Psoas muscle (tissue), 8 donors: ENCODE results near the gene ACTR8. TPM values are rescaled to one million over a fixed set of nuclear protein-coding genes. Genes with fewer than 3 reads are reported as not detected.

Experiments used
- ATAC-seq, 4 donors: fragments of 200-7000 bp; cut with Tn5 transposase; one replicate each; pipeline ENCODE4 v1.9.1; 2020; ENCODE audit warnings: moderate library complexity in 3 of 4, mild to moderate bottlenecking in 2 of 4
- DNase-seq, 2 donors: peaks; one replicate each; pipeline ENCODE4 v3.0.0-alpha.2; 2020
- H3K27ac ChIP-seq: fragments of 200-600 bp; one replicate; pipeline ENCODE4 v1.8.0; 2022
- H3K27me3 ChIP-seq, 3 donors: fragments of 200-600 bp in 1 of 3; one replicate each; pipeline versions ENCODE4 v1.6.1 to v1.8.0; 2013 to 2022; ENCODE audit warnings: low read length in 2 of 3, mild to moderate bottlenecking in 2 of 3, moderate library complexity in 1 of 3; ENCODE audit not compliant: insufficient read depth in 3 of 3
- H3K36me3 ChIP-seq, 2 donors: fragments of 200-600 bp in 1 of 2; one replicate each; pipeline versions ENCODE4 v1.6.1 to v1.8.0; 2013 to 2022; ENCODE audit warnings: low read depth in 1 of 2, mild to moderate bottlenecking in 1 of 2, moderate library complexity in 1 of 2; ENCODE audit not compliant: insufficient read depth in 1 of 2
- H3K4me1 ChIP-seq: fragments of 200-600 bp; one replicate; pipeline ENCODE4 v1.8.0; 2022
- H3K4me3 ChIP-seq: fragments of 200-600 bp; one replicate; pipeline ENCODE4 v1.8.0; 2022; ENCODE audit warnings: mild to moderate bottlenecking
- H3K9me3 ChIP-seq: fragments of 200-600 bp; one replicate; pipeline ENCODE4 v1.8.0; 2022
- CTCF ChIP-seq: fragments of 200-600 bp; IDR thresholded peaks from one replicate; pipeline ENCODE4 v1.8.0; 2022; ENCODE audit warnings: antibody characterized with exemption
- WGBS, 3 donors: extraction: QIAGEN DNeasy Blood & Tissue Kit; methylation state at CpG; one replicate each; pipeline versions ENCODE4 v1.1.6 to v1.1.7; 2013; 5-methylcytosine and 5-hydroxymethylcytosine counted together
- intact Hi-C, 2 donors: fragments of 100-400 bp; cut with DNase I; formaldehyde crosslinking; loops; one replicate each; pipeline versions ENCODE4 v1.11.0 to v1.14.2; 2022
- polyA plus RNA-seq, 3 donors: library from polyadenylated mRNA; stranded (reverse); fragments of 200-250 nt; gene quantifications; one replicate each; pipeline ENCODE4 v1.2.3, GENCODE V29; 2013
- total RNA-seq, 4 donors: library from RNA; stranded (reverse); fragmentation: NEBNext Ultra II Directional in 2 of 4; extraction: Animal tissue kit (Norgen Biotek cat#: 25700) in 2 of 4; gene quantifications; one replicate each; pipeline versions ENCODE4 v1.2.1 to v1.2.4, GENCODE V29; 2021 to 2023
- donor health status: healthy with polysubstance abuse.
- donor health status: DM: no; HTN: no; CAD: no; lungs with moderate emphysema.
- donor health status: Bipolar disorder and iron deficiency.
- donor health status: healthy.
- donor health status: DM: yes; HTN: yes; CAD: no.
- donor health status: DM: no; HTN: no; CAD: no.
- donor health status: DM: no; HTN: no; CAD: no.
- donor health status: DM: yes; HTN: yes; CAD: no.

The ACTR8 gene
- total and polyA plus RNA-seq, 7 donors = 8.9 to 24.3 (median 15.2) TPM

DNA sequence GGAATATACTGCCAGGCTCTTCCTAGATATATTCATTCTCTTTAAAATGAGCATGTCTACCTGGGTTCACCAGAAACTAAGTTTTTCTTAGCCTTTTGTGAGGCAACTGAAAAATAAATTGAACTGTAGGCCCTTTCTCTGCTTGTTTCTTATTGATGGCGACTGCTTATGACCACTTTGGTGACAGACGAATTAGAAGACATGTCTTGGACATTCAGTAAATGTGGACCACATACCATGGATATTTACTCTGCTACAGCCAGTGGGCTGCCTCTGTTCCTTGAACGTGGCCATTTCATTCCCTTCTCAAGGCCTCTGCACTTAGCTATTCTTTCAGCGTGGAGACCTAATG, 10.3 kb upstream of the ACTR8 start:
- intact Hi-C loops = loop anchor here (5.0 to 10.0 kb wide), 2 partner anchors 545 to 547 kb away; partner anchors contain the start of gene DCP1A (in 2 of the 2)
- 41 to 60% (median 45%) methylated on average over 4 of the region's 4 CpGs for WGBS, 3 donors
- ATAC-seq = peak in 1 of 4 donors; percentile 11

GRCh38 chr3:53891497-53892285, 9.7 kb upstream of the ACTR8 start, which contains the start of gene SELENOK:
SELENOK (minus strand) TSS chr3:53891859.
- Histone ChIP-seq H3K36me3 (peaks cover 0 to 16% of the 10 kb centered on the region in 2 donors), H3K27ac (peak within 1 kb of the TSS; percentile 97), H3K9me3 (no peaks in the 10 kb centered on the region), H3K4me3 (peak within 1 kb of the TSS; percentile 96), H3K4me1 (peaks cover 22% of the 10 kb centered on the region), H3K27me3 (peaks cover 0 to 11% (median 2%) of the 10 kb centered on the region in 3 donors)
- DNase-seq = peak; percentile 98 to 99
- WGBS, 3 donors = 0 to 1% (median 0%) methylated on average over 70 to 73 of the region's 73 CpGs
- peak; percentile 98 to 99 (median 98) for ATAC-seq
- intact Hi-C loops = loop anchor here (5.0 to 10.0 kb wide), 2 partner anchors 544 to 547 kb away; partner anchors contain the start of gene DCP1A (in 2 of the 2)
- TF ChIP-seq CTCF = peak; percentile 1

More for the DNA sequence above, 10.3 kb upstream of the ACTR8 start:
- H3K27ac ChIP-seq = peak overlapping the region; percentile 97
- no peak for DNase-seq
- peaks cover 0 to 11% (median 2%) of the 10 kb centered on the region in 3 donors for H3K27me3 ChIP-seq
- peak overlapping the region; percentile 96 for H3K4me3 ChIP-seq
- no peaks in the 10 kb centered on the region for H3K9me3 ChIP-seq
- H3K36me3 ChIP-seq = peaks cover 0 to 10% of the 10 kb centered on the region in 2 donors
- H3K4me1 ChIP-seq = peaks cover 22% of the 10 kb centered on the region
- no peak for TF ChIP-seq CTCF

- Histone ChIP-seq H3K27ac (peak overlapping the region; percentile 97), H3K9me3 (no peaks in the 10 kb centered on the region), H3K36me3 (peaks cover 0 to 24% of the 10 kb centered on the region in 2 donors), H3K27me3 (peaks cover 0 to 5% (median 2%) of the 10 kb centered on the region in 3 donors), H3K4me3 (peak overlapping the region; percentile 96), H3K4me1 (peaks cover 22% of the 10 kb centered on the region)
- TF ChIP-seq CTCF = no peak
- WGBS, 3 donors = 4 to 7% (median 6%) methylated on average over 21 of the region's 21 CpGs
- intact Hi-C loops = loop anchor here (5.0 to 10.0 kb wide), 2 partner anchors 544 to 546 kb away; partner anchors contain the start of gene DCP1A (in 2 of the 2)
- peak in 2 of 4 donors; percentile 5 to 13 for ATAC-seq
- DNase-seq = no peak
Observed at GRCh38 chr3:53890726-53891475, 8.9 kb upstream of the ACTR8 start.

- Histone ChIP-seq H3K27ac (no peak overlapping the region), H3K27me3 (no peaks in the 10 kb centered on the region), H3K36me3 (peaks cover 2 to 51% of the 10 kb centered on the region in 2 donors), H3K4me3 (no peak overlapping the region), H3K9me3 (no peaks in the 10 kb centered on the region), H3K4me1 (peaks cover 22% of the 10 kb centered on the region)
- ATAC-seq (no peak), DNase-seq (no peak)
- intact Hi-C loops = no loop called here
- no peak for TF ChIP-seq CTCF
- WGBS, 3 donors = 88 to 95% (median 88%) methylated on average over 1 of the region's 1 CpG
Observed at GRCh38 chr3:53888232-53888631, 6.3 kb upstream of the ACTR8 start.
